ENCODE measurements around the gene FAM25G.

DNA sequence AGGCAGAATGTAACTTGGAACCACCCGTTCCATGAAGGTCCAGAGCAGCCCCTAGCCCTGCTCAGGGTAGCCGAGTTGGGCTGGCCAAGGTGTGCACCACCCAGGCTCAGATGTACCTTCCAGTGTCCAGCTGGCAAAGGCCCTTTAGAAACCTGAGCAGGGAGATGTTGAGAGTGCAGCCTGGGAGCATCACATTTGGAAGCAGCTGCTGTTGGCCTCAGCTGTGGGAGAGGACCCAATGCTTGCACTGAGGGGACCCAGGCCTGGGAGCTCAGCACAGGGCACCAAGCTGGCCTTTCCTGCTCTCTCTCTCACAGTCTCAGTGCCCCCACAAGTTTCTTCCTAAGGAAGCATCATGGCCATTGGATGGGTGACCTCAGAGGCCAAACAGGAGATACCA lies 41.1 kb downstream of the FAM25G start:
- TF ChIP-seq EZH2phosphoT487 (IDR thresholded peaks at IDR 0.05) (no peak), CTCF (IDR thresholded peaks at IDR 0.05) (no peak), EZH2 (IDR thresholded peaks at IDR 0.05) (no peak)

Data from neural progenitor cell (in vitro differentiated cells).